Fibroblast of the aortic adventitia (primary cell): ENCODE data around the gene MRGPRF. TPM values are rescaled to one million over a fixed set of nuclear protein-coding genes. Genes with fewer than 3 reads are reported as not detected.

Experiments
- DNase-seq: peaks from one replicate; pipeline ENCODE4 v3.0.0-alpha.2; 2010; ENCODE audit warnings: low read depth
- H3K4me3 ChIP-seq: 2 replicates; pipeline ENCODE4 v1.5.1; 2011; ENCODE audit warnings: low read depth, mild to moderate bottlenecking, control low read depth, low read length, moderate library complexity
- total RNA-seq: library from RNA; depleted of rRNA; stranded (reverse); fragments of >200 nt; gene quantifications from 2 replicates; pipeline ENCODE4 v1.2.3, GENCODE V29; 2012; ENCODE audit warnings: low replicate concordance
- TF ChIP-seq, protein P1 (sequence below): IDR thresholded peaks from 2 replicates; pipeline ENCODE4 v1.5.1; 2011; ENCODE audit warnings: mild to moderate bottlenecking, low read length, control low read depth, inconsistent platforms; ENCODE audit not compliant: insufficient read depth

Gene MRGPRF
- total RNA-seq, 1 donor: 41.8 TPM

DNA sequence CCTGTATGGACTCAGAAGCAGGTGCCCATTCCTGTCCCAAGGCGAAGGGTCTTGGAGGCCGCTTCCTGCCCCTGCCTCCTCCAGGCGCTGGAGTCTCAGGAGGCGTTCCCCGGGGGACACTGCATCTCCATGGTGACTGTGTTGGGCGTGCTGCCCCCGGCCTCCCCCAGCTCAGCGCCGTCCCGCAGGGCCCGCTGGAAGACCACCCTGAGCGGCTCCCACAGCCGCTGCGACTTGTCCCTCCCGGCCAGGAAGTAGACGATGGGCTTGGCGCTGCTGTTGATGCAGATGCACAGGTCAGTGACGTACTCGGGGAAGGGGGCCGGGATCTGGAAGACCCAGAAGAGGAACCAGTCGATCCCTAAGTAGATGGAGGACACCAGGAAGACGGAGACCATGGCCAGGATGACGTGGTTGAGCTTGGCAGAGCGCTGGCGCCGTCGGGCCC lies 7.8 kb downstream of the MRGPRF start:
- TF ChIP-seq, protein P1, sequence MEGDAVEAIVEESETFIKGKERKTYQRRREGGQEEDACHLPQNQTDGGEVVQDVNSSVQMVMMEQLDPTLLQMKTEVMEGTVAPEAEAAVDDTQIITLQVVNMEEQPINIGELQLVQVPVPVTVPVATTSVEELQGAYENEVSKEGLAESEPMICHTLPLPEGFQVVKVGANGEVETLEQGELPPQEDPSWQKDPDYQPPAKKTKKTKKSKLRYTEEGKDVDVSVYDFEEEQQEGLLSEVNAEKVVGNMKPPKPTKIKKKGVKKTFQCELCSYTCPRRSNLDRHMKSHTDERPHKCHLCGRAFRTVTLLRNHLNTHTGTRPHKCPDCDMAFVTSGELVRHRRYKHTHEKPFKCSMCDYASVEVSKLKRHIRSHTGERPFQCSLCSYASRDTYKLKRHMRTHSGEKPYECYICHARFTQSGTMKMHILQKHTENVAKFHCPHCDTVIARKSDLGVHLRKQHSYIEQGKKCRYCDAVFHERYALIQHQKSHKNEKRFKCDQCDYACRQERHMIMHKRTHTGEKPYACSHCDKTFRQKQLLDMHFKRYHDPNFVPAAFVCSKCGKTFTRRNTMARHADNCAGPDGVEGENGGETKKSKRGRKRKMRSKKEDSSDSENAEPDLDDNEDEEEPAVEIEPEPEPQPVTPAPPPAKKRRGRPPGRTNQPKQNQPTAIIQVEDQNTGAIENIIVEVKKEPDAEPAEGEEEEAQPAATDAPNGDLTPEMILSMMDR: no peak
- DNase-seq: no peak
- H3K4me3 ChIP-seq: no peak overlapping the region

DNA sequence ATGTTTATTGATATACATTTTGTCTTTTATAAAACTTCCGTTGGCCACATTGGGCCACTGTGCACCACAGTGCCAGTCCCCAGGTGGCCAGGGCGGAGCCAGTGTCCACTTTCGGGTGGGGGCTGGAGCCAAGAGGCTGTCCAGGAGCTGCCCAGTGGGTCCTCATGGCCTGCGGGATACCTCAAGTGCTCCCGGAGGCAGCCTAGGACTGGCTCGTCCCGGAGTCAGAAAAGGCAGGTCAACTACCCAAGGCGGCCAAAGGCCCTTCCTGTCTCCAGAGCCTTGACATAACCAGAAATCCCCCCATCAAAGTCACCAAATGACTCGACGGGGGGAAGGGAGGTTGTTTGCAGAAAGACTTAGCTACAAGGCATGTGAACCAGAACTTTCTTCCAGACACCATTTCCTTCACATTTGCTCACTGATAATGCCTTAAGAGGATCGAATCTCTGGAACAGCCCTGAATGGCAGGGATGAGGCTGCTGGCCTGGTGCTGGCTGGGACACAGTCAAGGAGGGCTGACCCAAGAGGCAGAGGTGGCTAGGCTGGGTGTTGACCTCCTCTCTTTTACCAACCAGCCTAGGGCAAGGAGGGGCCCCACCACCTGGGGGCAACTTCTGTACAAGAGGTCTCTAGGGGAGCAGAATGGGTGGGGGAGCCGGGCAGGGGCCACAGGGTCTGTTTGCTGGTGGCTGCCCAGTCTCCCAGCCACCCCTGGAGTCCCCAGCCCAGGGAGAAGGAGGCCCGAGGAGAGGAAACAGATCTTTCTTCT lies 8.4 kb downstream of the MRGPRF start:
- no peak overlapping the region for H3K4me3 ChIP-seq
- no peak for DNase-seq
- TF ChIP-seq, protein P1: no peak

DNA sequence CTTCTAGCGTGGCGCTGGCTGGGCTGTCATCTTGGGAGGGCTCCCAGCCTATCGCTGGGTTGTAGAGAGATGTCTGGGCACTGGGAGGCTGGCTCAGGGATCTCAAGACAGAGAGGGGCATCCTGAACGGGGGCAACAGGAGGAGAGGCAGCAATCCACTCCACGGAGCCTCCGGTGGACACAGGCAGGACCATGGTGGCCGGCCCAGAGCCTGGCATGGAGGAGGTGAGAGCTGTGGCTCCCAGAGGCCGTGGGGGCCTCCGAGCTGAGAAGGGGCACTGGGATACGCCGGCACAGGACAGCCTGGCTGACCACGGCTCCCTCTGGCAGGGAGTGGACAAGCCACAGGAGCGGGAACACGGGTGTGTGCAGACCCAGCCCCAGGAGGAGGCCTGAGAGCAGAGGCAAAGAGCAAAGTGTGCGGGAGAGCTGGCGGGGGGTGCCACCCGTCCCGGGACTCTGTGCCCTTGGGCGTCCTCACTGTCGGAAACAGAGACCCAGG lies 9.1 kb downstream of the MRGPRF start:
- H3K4me3 ChIP-seq: no peak overlapping the region
- DNase-seq: no peak
- TF ChIP-seq, protein P1: no peak

DNA sequence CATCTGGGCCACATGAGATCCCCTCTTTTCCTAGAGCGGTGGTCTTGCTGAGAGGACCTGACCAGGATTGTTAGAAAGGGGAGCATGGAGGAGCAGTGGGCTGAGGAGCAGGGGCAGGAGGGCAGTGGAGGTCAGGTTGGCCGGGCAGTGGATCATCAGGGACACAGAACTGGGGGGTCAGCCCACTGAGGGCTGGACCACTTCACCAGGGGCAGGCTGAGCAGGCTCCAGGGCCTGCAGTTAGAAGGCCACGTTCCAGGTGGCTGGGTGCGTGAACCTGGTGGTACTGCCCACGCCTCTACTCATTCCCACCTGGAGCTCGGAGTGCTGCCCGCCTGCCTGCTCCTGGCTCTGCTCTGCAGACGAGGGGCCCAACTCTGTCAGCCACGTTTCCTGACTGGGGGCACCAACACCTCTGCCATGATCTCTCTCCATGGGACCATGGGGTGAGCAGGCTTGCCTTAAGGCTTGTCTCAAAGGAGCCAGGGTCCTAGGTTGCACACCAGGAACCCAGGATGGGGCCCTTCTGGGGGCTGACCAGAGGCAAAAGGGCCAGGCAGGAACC lies 9.7 kb downstream of the MRGPRF start:
- no peak for DNase-seq
- TF ChIP-seq, protein P1: no peak
- no peak overlapping the region for H3K4me3 ChIP-seq

DNA sequence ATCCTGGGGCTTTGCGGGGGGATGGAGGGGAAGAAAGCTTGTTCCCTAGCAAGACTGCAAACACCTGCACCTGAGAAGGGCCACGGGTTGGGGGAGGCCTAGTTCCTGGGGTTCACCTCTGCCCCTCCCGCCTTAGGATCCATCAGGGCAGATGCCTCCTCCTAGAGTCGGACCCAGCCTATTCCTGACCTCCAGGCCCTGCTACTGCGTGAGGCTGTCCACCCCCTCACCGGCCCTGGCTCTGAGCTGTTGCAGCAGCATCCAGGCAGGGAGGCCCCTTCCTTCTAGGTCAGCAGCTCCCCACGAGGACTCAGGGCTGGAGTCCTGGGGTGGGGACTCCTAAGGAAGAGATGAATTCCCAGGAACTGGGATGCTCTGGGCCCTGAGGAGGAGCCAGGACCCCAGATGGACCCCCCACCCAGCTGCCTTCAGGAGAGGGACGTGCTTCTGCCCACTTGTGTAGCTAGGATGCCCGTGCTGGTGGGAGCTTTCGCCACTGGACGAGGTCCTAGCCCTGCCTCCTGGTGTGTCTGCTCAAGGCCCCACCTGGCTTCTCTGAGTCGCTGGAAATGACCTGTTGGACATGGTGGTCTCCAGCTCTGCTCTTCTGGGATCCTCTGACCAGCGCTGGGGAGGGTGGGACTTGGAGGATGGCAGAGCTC lies 10.3 kb downstream of the MRGPRF start:
- DNase-seq: no peak
- TF ChIP-seq, protein P1: no peak
- H3K4me3 ChIP-seq: no peak overlapping the region

DNA sequence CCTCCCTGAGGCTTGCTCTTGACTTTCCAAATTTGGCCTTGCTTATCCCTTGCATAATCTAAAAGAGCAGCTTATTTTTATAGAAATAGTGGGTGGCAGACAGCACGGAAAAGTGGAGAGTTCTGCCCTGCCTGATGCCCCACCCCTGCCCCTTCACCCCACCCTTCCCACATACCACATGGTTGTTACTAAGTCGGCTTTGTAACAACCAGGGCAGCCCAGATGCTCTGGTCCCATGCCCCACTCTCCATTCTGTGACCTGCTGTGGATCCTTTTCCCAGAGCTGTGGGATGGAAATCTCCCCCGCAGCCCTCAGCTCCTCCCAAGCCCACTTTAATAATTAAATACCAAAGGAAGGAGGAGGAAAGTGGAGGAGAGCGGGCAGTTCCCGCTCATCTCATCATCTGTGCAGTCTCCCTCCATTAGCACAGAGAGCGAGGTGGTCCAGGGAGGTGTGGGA lies 10.9 kb downstream of the MRGPRF start:
- DNase-seq: peak; percentile 8
- TF ChIP-seq, protein P1: no peak
- no peak overlapping the region for H3K4me3 ChIP-seq
